Measurements from ENCODE around the gene DLGAP1.
"Not testable (repeated sequence)": the region's sequence is repeated elsewhere in the genome, so short reads cannot be mapped to it uniquely, and the experiment has no call there.

Gene DLGAP1

DNA sequence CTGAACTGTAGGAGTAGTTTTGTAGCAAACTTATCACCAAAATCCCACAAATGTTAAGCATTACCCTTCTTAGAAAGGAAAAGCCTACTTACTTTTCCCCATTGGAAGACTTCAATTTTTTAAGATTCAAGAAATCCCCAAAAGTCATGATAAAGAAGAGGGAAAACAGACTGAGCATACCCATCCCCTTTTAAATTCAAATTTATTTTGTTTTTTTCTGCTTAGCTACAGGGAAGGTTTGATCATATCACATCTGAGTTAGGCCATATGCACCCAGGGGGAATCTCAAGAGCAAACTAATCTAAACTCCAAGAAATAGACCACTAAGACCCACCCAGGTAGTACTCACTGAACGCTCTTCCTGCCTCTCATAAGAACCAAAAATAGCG is 830.6 kb downstream of the DLGAP1 start:
- no peak for DNase-seq (ENCODE audit: low spot score)

DNA sequence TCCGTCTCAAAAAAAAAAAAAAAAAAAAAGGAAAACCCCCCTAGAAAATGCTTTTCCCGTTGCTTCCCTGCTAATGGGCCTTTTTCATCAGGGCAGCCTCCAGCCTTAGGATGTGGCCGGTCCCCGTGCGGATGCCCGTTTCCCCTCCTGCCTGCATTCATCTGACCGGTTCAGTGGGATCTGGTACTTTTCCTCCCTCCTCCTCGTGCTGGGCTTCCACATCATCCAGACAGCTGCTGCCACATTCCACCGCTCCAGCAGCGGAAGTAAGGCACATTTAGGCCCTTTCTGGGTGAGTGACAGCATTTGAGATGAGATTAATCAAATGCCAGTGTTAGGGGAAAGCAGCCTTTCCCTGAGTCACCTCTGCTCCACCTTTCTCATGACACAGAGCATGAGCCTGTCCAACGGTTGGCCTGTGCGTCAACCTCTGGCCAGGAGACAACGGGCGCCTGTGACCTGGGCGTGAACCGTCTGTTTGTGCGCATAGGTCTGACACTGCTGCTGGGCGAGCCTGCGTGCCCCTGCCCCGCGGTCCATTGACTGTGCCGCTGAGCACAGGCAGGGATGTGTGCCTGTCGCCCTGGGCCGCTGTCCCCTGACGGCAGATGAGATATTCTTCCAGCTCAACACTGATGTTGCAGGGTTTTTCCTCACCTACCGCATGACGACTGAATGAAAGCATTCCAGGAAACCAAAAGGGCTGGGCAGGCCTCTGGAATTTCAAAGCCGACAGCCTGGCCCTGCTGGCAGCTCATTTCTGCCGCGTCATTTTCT is 831.1 kb downstream of the DLGAP1 start:
- DNase-seq (ENCODE audit: low spot score), result peak; percentile 86

DNA sequence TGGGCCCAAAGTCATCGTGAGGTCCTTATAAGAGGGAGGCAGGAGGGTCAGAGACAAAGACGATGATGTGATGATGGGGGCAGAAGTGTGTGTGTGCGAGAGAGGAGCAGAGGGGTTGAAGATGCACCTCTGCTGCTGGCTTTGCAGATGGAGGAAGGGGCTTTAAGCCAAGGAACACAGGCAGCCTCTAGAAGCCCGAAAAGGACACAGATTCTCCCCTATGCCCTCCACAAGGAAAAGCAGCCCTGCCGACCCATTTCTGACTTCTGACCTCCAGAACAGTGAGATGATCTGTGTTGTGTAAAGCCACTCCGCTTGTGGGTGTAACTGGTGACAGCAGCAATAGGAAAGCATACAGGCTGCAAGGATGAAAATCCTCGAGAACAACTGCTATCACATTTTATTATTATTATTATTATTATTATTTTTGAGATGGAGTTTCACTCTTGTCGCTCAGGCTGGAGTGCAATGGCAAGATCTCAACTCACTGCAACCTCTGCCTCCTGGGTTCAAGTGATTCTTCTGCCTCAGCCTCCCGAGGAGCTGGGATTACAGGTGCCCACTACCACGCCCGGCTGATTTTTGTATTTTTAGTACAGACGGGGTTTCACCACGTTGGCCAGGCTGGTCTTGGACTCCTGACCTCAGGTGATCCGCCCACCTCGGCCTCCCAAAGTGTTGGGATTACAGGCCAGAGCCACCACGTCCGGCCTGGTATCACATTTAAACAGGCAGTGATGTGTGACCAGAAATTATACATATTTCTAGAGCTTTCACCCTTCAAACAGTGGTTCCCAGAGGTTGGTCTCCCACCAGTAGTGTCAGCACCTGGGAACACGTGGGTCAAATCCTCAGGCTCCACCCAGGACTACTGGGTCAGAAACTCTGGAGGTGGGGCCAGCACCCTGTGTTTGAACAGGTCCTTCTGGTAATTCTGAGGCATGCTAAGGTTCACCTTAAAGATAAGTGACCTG is 834.7 kb downstream of the DLGAP1 start:
- no peak for DNase-seq (ENCODE audit: low spot score)

DNA sequence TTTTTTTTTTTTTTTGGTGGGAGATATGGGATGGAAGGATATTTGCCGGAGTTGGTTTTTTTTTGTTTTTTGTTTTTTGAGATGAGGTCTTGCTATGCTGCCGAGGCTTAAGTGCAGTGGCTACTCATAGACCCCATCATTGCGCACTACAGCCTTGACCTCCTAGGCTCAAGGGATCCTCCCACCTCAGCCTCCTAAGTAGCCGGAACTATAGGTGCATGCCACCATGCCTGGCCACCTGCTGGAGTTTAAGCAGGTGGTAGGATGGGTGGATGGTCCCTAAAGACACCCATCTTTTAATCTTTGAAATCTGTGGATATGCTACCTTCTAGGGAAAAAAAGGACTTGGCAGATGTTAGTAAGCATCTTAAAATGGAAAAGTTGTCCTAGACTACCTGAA is 835.4 kb downstream of the DLGAP1 start:
- DNase-seq (ENCODE audit: low spot score), result no peak

DNA sequence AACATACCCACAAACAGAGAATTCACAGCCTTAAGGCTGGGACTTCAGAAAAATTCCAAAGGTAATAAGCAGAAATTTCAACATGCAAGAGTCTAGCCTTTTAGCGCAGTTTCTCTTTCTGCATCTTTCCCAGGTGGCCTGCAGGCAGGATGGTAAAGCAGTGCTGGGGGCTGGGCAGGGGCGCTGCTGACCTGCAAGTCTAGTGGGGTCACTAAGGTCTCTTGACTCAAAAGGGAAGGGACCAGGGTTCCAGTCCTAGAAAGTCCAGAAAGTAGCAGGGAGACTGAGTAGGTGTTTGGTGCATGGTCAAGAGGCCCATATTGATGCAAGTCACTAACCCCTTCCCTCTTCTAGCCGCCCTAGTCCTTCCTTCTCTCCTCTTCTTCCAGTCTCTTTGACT is 835.9 kb downstream of the DLGAP1 start:
- no peak for DNase-seq (ENCODE audit: low spot score)

DNA sequence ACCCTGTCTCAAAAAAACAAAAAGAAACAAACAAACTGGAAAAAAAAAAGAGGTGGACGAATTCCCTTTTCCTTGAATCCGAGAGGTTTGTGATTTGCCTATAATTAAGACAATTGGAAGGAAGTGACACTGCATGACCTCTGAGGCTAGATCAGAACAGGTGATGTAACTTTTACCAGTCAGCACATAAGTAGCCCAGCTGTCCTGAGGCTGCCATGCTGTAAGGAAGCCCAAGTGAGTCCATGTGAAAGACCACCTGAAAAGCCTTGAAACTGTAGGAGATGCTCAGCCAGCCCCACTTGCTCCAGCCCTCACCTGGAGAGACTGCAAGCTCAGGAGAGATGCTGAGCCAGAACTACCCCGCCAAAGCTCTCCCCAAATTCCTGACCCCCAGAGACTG is 838.4 kb downstream of the DLGAP1 start:
- no peak for DNase-seq (ENCODE audit: low spot score)

DNA sequence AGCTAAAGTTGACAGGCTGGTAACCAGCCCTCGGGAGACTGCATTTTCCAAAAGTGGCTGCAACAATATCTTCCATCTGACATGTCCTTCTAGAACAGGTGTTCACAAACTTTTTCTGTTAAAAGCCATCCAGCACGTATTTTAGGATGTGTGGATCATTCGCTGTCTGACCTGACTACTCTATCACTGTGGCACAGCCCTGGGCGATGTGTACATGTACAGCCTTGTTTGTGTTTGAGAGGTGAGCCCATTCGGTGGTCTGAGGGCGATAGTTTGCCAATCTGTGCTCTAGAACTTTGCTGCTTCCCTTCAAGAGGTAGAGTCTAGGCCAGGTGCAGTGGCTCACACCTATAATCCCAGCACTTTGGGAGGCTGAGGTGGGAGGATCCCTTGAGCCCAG is 839.0 kb downstream of the DLGAP1 start:
- no peak for DNase-seq (ENCODE audit: low spot score)

DNA sequence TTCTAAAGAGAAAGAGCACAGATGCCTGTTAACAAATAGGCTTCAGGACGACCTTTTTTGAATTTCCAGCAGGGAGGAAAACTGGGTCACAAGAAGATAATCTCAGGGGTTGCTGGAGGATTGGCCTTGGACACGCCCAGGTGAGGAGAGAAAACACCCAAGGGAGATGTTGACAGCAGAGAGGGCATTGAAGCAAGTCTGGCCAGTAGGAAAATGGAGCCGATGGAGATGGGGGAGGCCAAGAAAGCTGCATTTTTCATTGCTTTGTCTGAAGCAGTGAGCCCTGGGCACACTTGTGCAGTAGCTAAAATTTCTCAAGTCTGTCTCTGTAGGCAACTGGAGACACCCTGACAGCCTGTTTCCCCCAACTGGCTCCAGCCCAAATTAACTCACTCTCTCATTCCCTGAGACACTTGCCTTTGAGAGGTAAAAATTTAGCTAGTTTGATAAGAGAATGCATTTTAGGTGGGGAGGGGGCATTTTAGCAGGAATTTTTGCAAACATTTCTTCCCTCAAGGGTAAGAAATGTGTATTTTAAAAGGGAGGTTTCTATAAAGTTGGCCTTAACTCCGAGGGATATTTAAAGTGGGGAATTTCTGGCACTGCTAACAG is 839.6 kb downstream of the DLGAP1 start:
- no peak for DNase-seq (ENCODE audit: low spot score)

DNA sequence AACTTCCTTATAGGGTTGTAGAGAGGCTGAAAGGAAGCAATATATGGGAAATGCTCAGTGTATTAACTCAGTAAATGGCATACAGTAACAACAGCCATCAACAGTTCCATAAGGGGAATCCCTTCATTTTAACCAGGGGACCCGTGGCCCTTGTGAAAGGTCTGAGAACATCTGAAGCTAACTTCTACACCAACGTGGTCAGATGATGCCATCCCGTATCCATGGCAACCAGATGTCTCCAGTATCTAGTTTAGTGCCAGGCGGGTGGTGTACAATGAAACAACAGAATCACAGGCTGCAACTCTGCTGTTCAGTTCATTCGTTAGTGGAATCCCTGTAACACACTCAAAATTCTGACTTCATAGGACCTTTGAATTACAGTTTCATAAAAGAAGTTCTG is 842.8 kb downstream of the DLGAP1 start:
- DNase-seq (ENCODE audit: low spot score), result no peak

DNA sequence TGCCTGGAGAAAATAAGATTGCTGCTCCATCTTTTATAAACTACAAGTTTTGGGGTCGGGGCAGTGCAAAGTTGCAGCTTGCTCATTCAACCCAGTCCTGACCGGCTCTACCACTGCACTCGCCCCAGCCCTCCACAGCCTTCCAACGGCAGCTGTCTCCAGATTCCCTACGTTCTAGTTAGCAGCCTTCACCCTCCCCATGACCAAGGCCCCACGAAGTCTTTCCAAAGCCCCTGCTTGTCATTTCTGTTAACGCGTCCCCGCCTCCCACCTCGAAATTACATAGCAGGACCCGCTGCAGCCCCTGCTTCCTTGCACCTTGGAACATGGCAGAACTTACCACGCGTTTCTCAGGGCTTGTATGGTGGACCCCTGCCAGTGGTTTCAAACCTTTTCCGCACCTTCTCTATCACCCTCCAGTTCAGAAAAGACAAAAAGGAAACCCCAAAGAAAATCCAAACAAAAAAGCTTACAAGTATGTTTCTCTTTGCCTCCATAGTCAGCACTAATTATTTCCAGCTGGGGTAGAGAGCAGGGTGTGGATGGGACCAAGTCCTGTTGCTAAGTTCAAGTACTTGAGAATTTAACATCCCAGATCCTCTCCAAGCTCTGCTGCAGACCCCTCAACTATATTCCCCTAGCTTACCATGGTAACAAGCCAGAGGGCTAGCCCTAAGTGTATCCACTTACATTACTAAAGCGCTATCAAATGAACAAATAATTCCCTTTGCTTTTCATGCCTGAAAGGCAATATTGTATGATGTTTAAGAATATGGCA is 843.6 kb downstream of the DLGAP1 start:
- DNase-seq (ENCODE audit: low spot score), result peak; percentile 16

DNA sequence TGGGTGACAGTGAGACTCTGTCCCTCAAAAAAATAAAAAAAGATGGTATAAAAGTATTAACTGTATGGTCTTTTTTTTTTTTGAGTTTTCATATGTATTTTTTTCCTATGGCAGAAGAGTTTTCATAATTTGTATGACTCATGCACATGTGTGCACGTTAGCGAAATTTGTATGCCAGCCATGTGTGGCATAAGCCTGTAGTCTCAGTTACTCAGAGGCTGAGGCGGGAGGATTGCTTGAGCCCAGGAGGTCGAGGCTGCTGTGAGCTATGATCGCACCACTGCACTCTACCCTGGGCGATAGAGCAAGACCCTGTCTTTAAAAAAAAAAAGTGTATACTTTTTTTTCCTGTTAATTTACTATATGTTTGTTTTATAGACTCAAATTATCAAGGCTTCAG is 844.3 kb downstream of the DLGAP1 start:
- DNase-seq (ENCODE audit: low spot score), result no peak

DNA sequence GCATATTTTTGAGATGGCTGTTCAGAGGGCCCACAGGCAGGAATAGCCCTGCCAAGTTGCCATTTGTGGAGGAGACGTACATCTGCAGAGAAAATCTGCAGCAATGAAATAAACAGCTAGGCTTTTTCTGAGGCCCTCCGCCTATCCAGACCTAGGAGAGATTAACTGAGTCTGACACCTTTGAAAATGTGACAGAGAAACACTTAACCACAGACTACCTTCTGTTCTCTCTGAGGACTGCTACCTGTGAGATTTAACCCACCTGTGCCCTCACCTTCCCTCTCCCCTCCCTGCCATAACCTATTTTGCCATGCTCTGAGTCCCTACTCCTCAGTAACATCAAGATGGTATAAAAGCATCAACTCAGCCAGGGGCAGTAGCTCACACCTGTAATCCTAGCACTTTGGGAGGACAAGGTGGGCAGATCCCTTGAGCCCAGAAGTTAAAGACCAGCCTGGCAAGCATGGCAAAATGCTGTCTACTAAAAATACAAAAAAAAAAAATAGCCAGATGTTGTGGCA is 844.9 kb downstream of the DLGAP1 start:
- no peak for DNase-seq (ENCODE audit: low spot score)

DNA sequence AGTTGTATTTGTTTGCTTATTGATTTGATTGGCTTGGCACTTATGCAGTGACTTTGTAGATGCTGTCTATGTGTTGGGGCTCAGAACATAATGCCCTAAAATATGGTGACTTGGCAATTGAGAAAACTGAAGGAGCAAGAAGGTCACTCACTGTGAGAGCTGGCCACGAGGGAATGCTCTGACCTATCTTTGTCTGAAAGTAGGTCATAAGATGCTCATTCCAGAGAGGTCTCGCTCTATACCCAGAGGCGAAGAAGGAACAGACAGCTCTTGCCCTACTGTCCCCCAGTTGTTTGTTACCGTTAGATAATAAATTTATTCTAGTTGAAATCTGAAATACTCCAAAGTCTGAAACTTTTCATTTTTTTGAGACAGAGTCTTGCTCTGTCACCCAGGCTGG is 846.6 kb downstream of the DLGAP1 start:
- DNase-seq (ENCODE audit: low spot score), result no peak

DNA sequence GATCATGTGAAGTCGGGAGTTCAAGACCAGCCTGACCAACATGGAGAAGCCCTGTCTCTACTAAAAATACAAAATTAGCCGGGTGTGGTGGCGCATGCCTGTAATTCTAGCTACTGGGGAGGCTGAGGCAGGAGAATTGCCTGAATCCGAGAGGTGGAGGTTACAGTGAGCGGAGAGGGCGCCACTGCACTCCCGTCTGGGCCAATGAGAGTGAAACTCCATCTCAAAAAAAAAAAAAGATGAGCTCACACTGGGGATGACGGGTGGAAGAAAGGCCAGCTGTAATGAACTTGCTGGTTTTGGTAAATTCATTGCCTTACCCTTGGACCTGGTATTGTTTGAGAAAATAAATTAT is 847.0 kb downstream of the DLGAP1 start:
- not testable (repeated sequence) for DNase-seq (ENCODE audit: low spot score)

DNA sequence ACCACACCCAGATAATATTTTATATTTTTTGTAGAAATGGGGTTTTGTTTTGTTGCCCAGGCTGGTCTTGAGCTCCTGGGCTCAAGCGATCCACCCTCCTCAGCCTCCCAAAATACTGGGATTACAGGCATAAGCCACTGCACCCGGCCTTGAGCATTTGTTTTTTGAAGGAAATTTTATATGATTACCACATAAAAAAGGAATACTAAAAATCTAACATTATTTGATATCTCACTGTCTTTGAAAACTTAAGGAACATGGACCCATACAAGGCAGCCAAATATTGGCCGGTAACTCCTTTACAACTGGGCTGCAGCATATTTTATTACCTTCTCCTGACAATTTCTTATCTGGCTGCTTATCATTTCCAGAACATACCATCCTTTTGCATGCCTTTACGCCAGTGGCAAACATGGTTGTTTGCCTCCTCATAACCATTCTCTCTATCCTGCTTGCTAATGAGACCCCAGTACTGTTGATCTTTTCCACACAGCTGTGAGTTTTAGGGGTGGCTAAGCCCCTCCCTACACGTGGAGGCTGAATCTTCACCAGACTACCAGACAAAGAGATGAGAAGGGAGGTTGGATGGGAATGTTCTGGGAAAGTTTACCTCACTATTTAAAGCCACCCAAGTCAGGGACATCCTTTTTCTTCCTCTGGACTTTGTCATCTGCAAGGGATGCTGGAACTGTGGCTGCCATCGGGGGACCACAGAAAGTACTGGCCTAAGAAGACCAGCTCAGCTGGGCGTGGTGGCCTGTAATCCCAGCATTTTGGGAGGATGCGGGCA is 847.6 kb downstream of the DLGAP1 start:
- DNase-seq (ENCODE audit: low spot score), result no peak

DNA sequence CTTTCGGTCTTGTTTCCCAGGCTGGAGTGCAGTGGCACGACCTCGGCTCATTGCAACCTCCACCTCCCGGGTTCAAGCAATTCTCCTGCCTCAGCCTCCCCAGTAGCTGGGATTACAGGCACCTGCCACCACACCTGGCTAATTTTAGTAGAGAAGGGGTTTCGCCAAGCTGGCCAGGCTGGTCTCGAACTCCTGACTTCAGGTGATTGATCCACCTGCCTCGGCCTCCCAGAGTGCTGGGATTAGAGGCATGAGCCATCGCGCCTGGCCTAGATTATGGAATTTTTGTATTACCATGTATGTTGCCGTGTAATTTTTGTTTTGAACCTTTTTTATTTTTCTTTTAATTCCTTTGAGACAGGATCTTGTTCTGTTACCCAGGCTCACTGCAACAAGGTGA is 848.2 kb downstream of the DLGAP1 start:
- DNase-seq (ENCODE audit: low spot score), result not testable (repeated sequence)

DNA sequence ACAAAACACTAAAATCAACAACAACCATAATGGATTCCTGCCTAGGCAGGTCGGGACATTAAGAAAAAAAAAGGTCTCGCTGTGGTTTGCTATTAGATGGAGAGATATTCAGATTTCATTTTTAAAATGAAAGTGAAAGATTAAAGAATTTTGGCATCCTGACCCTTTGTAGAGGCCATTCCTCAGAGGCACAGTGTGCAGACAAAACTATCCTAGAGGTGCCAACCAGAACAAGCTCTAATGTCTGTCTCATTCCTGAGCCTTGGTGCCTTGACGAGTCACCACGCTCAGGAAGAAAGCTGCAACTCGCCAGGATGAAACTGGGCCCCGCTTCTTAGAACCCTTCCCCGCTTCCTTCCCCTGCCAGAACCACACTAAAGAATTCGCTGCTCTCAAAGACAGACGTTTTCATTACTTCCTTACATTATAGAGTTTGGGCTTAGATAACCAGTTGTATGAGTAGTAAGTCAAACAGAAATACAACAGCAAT is 849.1 kb downstream of the DLGAP1 start:
- peak; percentile 45 for DNase-seq (ENCODE audit: low spot score)

DNA sequence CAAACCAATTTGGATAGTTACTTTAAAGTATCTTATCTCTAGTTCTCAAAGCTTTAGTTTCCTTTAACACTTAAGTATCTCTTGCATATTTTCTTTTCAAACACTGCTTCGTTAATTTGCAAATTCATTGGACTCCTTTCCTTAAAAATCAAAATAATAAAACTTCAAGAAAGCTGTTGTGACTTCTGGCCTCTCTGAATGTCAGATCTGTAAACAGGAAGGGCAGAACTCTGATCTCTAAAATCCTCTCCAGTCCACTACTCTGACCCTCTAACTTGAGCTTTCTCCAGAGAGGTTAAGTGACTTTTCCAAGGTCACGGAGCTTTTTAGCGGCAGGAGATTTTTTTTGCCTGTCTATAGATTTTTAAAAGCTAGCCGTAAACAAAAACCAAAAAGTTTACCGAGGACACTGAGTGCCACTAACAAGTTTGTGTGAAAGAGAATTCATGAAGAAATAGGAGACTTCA is 849.6 kb downstream of the DLGAP1 start:
- no peak for DNase-seq (ENCODE audit: low spot score)

DNA sequence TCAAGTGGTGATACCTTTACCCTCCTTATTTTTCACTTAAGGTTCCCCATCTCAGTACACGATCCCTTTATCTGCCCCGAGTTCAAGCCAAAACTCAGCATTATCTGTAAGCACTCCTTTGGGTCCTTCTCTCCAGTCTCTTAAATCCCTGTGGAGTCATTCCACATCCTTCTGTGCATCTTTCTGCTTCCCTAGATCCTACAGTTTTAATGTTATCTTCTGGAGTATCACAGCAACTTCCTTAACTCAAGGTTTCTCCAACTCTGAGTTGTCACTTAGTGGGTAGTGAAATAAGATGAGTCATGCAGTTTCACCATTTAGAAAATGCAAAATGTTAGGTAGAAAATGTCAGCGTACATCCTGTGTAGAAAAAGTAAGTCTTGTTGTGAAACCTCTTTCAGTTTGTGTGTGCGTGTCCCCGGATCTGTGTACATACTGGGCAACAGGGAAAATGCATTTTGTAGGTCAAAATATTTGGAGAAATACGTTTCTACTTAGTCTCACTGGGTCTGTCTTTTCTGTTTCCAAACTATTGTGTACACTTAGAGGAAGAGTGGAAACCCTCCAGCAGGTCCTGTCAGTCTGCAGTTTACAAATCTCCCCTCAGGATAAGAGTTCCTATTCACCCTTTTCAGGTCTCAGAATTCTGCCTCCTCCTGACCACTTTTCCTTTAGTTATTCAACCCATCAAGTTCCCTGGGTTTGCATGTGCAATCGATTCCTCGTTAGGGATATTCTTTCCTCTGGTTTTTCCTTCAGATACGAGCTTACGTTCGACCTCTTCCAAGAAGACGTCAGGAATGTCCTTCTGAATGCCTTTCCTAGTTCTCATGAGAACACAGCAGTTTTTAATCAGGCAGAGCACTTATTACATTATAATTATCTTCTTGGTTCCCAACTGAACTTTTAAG is 850.4 kb downstream of the DLGAP1 start:
- DNase-seq (ENCODE audit: low spot score), result peak; percentile 67

DNA sequence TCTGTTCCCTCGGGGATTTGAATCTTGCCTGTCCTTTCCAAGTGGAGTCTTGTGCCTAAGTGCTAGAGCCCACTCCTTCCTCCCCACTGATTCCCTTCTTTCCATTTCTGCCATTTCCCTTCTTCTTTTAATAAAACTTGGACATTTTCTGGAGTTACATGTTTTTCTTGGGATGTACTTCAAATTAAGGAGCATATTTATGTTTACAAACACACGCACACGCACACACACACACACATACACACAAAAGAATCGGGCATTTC is 850.9 kb downstream of the DLGAP1 start:
- no peak for DNase-seq (ENCODE audit: low spot score)

All from AG08395 (cell line).